Tibial nerve (tissue), 4 donors: ENCODE measurements around the gene COX17.

ENCODE experiments used
- CTCF ChIP-seq, 5 experiments: fragments of 200-600 bp in 3 of 5; fragments of 450-650 bp in 2 of 5; sonication (generic) in 3 of 5; IDR thresholded peaks; one replicate each; pipeline ENCODE4 v1.5.1; 2016 to 2019; ENCODE audit warnings: antibody characterized with exemption in 5 of 5, mild to moderate bottlenecking in 3 of 5, moderate library complexity in 2 of 5
- EP300 ChIP-seq, 2 donors: sonication (generic); formaldehyde crosslinking; IDR thresholded peaks; one replicate each; pipeline ENCODE4 v1.6.1; 2017; ENCODE audit warnings: antibody characterized with exemption in 2 of 2, mild to moderate bottlenecking in 1 of 2
- POLR2A ChIP-seq, 2 donors: fragments of 450-650 bp; IDR thresholded peaks; one replicate each; pipeline ENCODE4 v1.6.1; 2017; ENCODE audit warnings: antibody characterized with exemption in 2 of 2, mild to moderate bottlenecking in 2 of 2, moderate library complexity in 2 of 2

- TF ChIP-seq CTCF (IDR thresholded peaks at IDR 0.05) = no peak
- no peak for TF ChIP-seq POLR2A (IDR thresholded peaks at IDR 0.05)
- TF ChIP-seq EP300 (IDR thresholded peaks at IDR 0.05) = peak; percentile 7 to 61
Observed at GRCh38 chr3:119637679-119638477, 39.3 kb downstream of the COX17 start.
